HG02970 (cell line): ENCODE results near the gene NFXL1.

Source experiments
- ATAC-seq: cut with Tn5 transposase; IDR thresholded peaks from one replicate; pipeline ENCODE4 v1.9.1; 2021; ENCODE audit warnings: mild to moderate bottlenecking, moderate library complexity, moderate number of reproducible peaks; ENCODE audit not compliant: unreplicated experiment, low FRiP score

The NFXL1 gene

GRCh38 chr4:47837094-47837907, 77.1 kb downstream of the NFXL1 start:
- ATAC-seq, result peak; percentile 39

- peak; percentile 52 for ATAC-seq
These were observed 77.7 kb downstream of the NFXL1 start for GRCh38 chr4:47836641-47837093.

- no peak for ATAC-seq
These were observed 78.9 kb downstream of the NFXL1 start for GRCh38 chr4:47835494-47835893.

GRCh38 chr4:47831026-47831679, 83.2 kb downstream of the NFXL1 start:
- no peak for ATAC-seq

- no peak for ATAC-seq
These were observed 83.9 kb downstream of the NFXL1 start for GRCh38 chr4:47830265-47831025.

GRCh38 chr4:47829438-47829837, 84.9 kb downstream of the NFXL1 start:
- no peak for ATAC-seq

GRCh38 chr4:47827343-47828047, 86.9 kb downstream of the NFXL1 start:
- no peak for ATAC-seq

GRCh38 chr4:47824840-47825239, 89.5 kb downstream of the NFXL1 start:
- no peak for ATAC-seq

GRCh38 chr4:47819178-47819577, 95.2 kb downstream of the NFXL1 start:
- ATAC-seq, result no peak

- no peak for ATAC-seq
These were observed 97.1 kb downstream of the NFXL1 start for GRCh38 chr4:47817275-47817674.

GRCh38 chr4:47816748-47817147, 97.6 kb downstream of the NFXL1 start:
- no peak for ATAC-seq

GRCh38 chr4:47814618-47815295, 99.6 kb downstream of the NFXL1 start:
- ATAC-seq, result no peak

- no peak for ATAC-seq
These were observed 104.7 kb downstream of the NFXL1 start for GRCh38 chr4:47809654-47810203.

GRCh38 chr4:47804598-47804997, 109.8 kb downstream of the NFXL1 start:
- no peak for ATAC-seq

GRCh38 chr4:47801481-47802002, 112.8 kb downstream of the NFXL1 start:
- ATAC-seq, result no peak

GRCh38 chr4:47798165-47798564, 116.2 kb downstream of the NFXL1 start:
- no peak for ATAC-seq
